Activated CD8-positive, alpha-beta memory T cell treated with anti-CD3 and anti-CD28 coated beads, Interleukin-2, amount 50 U/mL, for 24 hours (primary cell): ENCODE results near the gene B4GAT1.
"Not testable (repeated sequence)": the region's sequence is repeated elsewhere in the genome, so short reads cannot be mapped to it uniquely, and the experiment has no call there.

Experiments used
- DNase-seq: peaks from one replicate; pipeline ENCODE4 v3.0.0-alpha.2; 2020; ENCODE audit errors: extremely low read depth

B4GAT1 gene

DNA sequence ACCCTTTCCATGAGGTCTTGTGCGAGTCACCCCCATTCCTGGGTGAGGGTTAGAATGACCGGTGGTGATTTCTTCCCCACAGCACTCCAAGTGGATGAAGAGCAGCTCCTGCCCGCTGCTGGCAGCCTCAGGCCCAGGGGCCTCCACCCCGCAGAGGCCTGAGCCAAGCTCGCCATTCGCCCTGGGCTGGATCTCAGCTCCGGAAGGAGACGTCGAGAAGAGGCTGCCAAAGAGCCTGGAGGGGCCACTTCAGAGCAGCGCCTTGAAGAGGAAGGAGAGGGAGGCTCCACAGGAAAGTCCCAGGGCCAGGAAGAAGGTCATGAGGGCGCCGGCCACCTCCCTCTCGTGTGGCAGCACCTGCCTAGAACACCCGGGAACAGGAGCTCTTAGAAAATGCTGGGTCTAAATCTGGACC, 15.8 kb upstream of the B4GAT1 start:
- DNase-seq, result no peak

DNA sequence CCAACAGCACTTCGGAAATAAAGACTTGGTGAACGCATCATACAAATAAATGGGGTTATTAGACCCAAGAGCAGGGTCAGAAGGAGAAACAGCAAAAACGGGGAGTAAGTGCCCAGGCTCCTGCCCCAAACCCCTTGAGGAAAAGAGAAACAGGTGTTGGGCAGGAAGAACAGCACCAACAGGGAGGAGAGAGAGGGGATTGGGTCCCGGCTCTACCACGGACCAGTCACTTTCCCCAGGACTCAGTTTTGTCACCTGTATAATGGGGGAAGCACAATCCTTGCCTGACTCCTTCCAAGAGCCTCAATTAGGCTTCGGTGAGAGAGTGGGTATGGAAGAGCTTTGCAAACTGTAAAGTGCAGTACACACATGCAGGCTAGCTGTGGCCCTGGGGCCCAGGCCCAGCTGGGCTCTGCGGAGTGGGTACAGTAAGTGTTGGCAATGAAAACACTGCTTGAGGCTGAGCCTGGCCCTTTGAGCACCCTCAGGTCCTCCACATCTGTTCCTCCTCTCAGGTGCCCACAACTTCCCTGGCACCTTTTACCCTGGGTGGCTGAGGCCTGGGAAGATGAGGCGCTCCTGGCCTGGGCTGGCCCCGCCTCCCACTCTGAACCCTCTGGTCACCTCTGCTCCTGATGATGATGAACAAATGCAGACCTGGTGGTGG, 15.2 kb upstream of the B4GAT1 start:
- no peak for DNase-seq

DNA sequence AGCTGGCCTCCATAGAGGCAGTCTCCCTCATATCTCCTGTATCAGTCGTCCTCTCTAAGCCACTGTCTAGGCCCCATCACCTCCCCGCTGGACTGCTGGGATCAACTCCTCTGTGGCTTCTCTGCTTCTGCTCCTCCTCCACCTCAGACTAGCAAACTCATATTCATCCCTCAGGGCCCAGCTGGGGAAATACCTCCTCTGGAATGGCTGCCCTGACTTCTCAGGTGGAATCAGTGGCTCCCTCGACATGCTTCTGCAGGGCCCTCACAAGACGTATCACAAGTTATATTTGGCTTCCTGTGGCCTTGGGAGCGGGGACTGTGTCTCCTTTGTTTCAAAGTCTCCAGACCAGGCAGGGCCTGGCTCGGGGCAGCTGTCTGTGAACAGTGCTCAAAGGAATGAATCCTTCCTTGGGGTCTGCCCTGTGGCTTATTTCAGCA, 14.1 kb upstream of the B4GAT1 start:
- no peak for DNase-seq

GRCh38 chr11:66360406-66361073, 13.1 kb upstream of the B4GAT1 start:
- DNase-seq, result no peak

GRCh38 chr11:66359662-66360087, 12.2 kb upstream of the B4GAT1 start:
- DNase-seq, result no peak

DNA sequence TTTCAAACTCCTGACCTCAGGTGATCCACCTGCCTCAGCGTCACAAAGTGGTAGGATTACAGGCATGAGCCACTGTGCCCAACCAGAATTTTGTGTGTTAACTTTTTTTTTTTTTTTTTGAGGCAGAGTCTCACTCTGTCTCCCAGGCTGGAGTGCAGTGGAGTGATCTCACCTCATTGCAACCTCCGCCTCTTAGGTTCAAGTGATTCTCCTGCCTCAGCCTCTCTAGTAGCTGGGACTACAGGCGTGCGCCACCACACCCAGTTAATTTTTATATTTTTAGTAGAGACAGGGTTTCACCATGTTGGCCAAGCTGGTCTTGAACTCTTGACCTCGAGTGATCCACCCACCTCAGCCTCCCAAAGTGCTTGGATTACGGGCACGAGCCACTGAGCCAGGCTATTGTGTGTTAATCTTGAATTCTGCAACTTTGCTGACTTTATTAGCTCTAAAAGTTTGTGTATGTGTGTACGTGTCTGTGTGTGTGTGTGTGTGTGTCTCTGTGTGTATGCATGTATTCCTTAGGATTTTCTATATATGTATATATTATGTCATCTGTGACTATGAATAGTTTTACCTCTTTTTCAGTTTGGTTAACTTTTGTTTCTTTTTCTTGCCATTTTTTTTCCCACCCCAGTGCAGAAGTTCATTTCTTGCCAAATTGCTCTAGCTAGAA, 3.3 kb upstream of the B4GAT1 start:
- not testable (repeated sequence) for DNase-seq

DNA sequence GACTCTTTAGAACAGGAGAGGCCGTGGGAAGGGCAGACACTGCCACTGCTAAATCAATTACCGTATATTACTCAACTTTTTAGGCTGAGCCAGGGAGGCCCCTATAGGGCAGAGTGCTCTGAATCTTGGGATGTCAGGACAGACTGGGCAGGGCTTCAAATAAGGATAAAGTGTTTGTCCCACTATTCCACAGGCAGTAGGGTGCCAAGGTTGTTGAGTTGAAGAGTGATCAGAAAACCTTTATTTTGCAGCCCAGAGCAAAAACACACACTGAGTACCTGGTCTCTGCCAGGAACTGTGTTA, 1.6 kb upstream of the B4GAT1 start:
- no peak for DNase-seq

DNA sequence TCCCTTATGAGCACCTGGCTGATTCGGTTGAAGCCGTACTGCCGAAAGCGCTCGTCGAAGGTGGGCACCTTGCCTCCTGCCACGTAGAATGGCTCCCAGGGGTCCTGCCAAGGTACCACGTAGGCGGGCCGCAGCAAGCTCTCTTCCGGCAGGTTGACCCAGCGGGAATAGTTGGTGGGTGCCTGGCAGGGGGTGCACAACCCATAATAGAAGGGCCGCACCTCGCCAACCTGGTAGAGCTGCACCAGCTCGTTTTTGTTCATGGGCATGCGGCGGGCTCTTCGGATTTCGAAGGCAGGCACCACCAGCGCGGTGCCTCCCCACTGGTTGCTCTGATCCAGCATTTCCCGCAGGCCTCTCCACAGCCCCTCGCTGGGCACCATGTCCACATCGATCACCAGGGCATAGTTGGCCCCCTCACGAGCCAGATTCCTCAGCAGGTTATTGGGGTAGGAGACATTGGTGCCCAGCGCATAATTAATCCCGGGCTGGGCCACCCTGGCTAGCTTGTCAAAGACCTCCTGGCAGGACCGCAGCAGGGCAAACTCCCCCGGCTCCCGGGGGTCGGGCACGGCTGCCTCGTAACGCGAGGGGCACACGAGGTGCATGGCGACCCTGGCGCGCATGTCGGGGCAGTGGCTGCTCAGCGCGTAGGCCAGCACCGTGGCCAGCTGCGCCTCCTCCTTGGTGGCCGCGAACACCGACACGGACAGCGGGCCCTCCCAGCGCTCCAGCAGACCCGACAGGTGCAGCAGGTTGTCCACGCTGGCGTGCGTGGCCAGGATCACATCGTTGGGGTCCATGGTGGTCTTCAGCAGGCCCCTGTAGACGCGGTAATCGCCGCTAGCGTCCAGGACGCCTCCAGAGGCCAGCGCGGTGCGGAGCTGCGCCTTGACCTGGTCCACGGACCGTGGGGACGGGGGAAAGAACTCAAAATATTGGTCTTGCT, 679 bp downstream of the B4GAT1 start:
- no peak for DNase-seq

GRCh38 chr11:66345316-66345649, 2.1 kb downstream of the B4GAT1 start:
- DNase-seq, result no peak

- peak; percentile 96 for DNase-seq
These were observed 2.7 kb downstream of the B4GAT1 start, which contains the start of gene BRMS1 for GRCh38 chr11:66344550-66345315. Gene BRMS1 (minus strand): TSS chr11:66345104. CDS start chr11:66342234, 2,870 bp downstream.

GRCh38 chr11:66343176-66343575, 4.3 kb downstream of the B4GAT1 start:
- no peak for DNase-seq

DNA sequence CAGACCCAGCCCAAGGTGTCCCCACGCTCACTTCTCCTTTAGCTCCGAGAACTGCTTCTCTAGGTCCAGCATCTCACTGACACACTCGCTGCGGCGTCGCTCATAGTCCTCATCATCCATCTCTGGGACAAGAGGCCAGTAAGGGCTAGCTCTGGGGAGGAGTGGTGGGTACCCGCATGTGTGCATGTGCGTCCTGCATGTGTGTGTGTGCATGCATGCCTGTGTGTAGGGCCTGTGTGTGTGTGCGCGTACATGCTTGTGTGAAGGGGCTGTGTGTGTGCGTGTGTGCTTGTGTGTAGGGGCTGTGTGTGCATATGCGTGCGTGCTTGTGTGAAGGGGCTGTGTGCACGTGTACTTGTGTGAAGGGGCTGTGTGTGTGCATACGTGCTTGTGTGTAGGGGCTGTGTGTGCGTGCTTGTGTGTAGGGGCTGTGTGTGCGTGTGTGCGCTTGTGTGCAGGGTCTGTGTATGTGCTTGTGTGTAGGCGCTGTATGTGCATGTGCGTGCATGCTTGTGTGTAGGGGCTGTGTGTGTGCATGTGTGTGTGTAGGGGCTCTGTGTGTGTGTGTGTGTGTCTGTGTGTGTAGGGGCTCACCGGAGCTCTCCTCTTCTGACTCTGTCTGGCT, 5.8 kb downstream of the B4GAT1 start:
- no peak for DNase-seq

GRCh38 chr11:66340596-66341501, 6.6 kb downstream of the B4GAT1 start:
- DNase-seq, result no peak

DNA sequence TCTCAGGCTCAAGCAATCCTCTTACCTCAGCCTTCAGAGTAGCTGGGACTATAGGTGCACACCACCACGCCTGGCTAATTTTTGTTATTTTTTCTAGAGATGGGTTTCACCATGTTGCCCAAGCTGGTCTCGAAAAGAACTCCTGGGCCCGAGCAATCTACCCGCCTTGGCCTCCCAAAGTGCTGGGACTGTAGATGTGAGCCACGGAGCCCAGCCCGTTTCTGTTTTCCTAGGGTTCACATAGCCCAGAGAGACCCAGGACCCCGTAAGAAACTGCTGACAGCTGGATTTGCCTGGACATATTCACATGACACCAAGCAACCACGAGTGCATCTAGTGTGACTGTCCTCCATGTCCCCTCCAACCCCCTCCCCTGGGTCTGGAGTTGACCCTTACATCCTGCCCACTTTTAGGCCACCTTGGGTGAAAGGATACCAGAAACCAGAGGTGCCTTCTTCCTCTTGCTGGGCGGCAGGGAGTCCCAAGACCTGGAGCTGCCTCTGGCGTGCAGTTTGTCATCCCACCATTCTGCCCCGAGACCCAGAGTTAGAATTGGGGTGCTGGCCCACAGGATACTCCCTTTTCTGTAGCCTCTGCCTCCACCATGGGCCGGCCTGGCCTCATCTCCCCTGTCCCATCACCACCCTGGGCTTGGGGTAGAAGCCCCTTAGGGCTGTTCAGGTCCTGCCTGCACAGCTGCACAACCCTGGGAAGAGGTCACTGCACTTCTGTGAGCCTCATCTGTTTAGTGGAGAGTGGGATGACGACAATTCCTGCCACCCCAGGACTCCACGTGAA, 7.5 kb downstream of the B4GAT1 start:
- no peak for DNase-seq

DNA sequence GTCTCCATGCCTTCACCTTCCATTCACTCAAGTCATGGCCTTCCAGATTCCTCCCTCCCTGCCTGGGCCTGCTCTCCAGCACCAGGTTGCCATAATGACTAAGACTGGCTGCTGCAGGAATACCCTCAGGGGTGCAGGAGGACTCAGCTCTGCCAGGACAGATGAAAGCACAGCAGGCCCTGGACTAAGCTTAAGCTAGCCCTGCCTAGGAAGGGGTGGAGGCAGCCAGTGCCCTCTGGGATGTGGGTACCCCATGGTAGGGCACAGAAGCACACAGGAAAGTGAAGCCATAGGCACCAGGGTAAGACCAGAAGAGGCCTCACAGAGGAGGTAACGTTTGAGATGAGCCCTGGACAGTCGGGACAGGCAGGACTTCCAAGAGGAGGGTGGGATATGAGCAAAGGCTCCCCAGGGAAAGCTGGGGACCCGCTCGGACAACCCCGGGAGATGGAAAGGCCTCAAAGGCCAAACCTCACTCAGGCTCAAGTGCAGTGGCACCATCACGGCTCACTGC, 8.2 kb downstream of the B4GAT1 start:
- no peak for DNase-seq

- no peak for DNase-seq
These were observed 8.9 kb downstream of the B4GAT1 start for GRCh38 chr11:66338276-66339161.

DNA sequence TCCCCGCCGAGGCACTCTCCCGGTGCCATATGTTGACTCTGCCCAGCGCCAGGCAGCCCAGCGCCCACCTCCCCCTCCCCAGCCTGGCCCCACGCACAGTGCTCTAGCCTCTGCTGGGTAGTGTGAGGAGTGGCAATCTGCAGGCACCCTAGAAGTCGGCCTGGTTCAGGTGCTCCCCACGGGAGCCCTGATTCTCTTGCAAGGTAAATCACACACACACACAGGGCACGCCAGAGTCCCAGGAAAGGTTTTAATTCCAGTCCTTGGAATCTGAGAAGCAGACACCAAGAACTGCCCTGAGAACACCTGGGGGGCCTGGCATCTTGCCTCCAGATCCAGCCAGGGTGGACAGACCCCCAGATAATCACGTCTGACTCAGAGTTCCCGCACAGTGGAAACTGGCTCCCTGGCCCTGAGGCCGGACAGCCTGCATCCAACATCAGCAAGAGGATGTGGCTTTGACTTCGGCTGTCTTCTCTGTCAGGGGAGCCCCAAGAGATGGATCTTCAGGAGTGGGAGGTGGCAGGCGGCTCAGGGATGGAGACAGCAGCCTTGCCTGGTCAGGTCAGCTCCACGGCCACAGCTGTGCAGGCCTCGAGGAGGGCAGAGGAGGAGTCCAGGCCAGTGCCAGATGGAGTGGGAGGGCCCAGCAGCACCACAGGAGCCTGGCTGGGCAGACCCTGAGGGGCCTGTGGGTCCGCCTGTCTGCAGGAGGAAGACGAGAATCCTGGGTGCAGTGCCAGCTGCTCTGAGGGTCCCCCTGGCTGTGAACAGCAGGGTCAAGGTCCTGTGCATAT, 10.1 kb downstream of the B4GAT1 start:
- DNase-seq, result no peak
